ENCODE data around the gene HOXD11. TPM values are rescaled to one million over a fixed set of nuclear protein-coding genes. Genes with fewer than 3 reads are reported as not detected.

The HOXD11 gene
- total and polyA plus RNA-seq, 2 of the 13 experiments (the other 11 are each of a cell fraction or from before 2014, with no cell fraction given) = not detected

DNA sequence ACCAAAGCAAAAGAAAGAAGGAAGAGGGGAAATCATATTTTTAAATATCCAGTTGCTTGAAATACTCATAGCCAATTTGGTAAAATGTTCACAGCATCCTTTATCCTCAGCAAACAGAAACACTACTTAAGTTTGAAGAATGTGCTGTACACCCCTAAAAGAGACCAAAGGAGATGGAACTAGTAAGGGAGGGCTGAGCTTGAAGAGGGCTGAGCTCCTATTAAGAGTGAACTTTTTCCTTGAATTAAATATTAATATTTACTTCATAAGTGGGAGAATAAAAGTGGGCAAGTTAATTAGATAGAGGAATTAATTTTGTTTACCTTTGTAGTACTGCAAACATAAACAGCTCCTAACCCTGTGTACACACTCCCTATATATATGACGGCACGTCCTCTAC is 30.3 kb upstream of the HOXD11 start:
- ChIA-PET CTCF (ENCODE audit: low intra/inter-chr PET ratio, low total read pairs) (no interaction called here), POLR2A (no interaction called here)
- 25% methylated on average over 2 of the region's 2 CpGs for WGBS (ENCODE audit: low lambda C conversion rate)
- H3K4me2 ChIP-seq (ENCODE audit: low read depth, low read length) = no peak overlapping the region
- no peak overlapping the region for H3K27ac ChIP-seq (ENCODE audit: extremely low read length, insufficient read depth, low read length)
- no peaks in the 10 kb centered on the region for H3K36me3 ChIP-seq (replicated peaks in 1 of 2; ENCODE audit: control insufficient read depth in 1 of 2, insufficient read depth in 2 of 2, low read length in 2 of 2)
- no TSS peak for BruUV-seq (replicated peaks)
- H3K4me1 ChIP-seq (ENCODE audit: insufficient read depth, low read length) = no peaks in the 10 kb centered on the region
- H2AFZ ChIP-seq (ENCODE audit: low read length) = no peak overlapping the region
- in situ Hi-C loops (cut with HindIII; ENCODE audit: extremely low pct_ligation_motif_present, low pct_unique_long_range_greater_than_20kb) = no loop called here
- H3K9ac ChIP-seq (ENCODE audit: insufficient read depth, low read depth, low read length) = no peak overlapping the region
- peaks cover 6 to 73% of the 10 kb centered on the region in 2 experiments for H3K27me3 ChIP-seq (ENCODE audit: control insufficient read depth in 1 of 2, insufficient read depth in 2 of 2, low read length in 2 of 2)
- ATAC-seq (no peak), DNase-seq (ENCODE audit: low spot score) (no peak), FAIRE-seq (no peak)
- intact Hi-C loops (cut with micrococcal nuclease; ENCODE audit: unreplicated experiment) = no loop called here
- no peak overlapping the region for H3K4me3 ChIP-seq (replicated peaks in 1 of 3; ENCODE audit: insufficient read depth in 1 of 3, low read depth in 2 of 3, low read length in 3 of 3)
- no peaks in the 10 kb centered on the region for H3K9me3 ChIP-seq (ENCODE audit: low read length)
- H3K79me2 ChIP-seq (ENCODE audit: insufficient read depth, low read length) = no peaks in the 10 kb centered on the region
- TF ChIP-seq ZNF367 (CRISPR knock-in tag; IDR thresholded peaks at IDR 0.05; ENCODE audit: borderline replicate concordance) (no peak), ZNF607 (CRISPR knock-in tag; IDR thresholded peaks at IDR 0.05; ENCODE audit: borderline replicate concordance) (no peak), ZNF770 (CRISPR knock-in tag; IDR thresholded peaks at IDR 0.05) (no peak), ZNF839 (CRISPR knock-in tag; IDR thresholded peaks at IDR 0.05; ENCODE audit: borderline replicate concordance) (no peak), TEF (CRISPR knock-in tag; IDR thresholded peaks at IDR 0.05) (no peak), FOXC1 (CRISPR knock-in tag; IDR thresholded peaks at IDR 0.05; ENCODE audit: borderline replicate concordance) (no peak), DR1 (CRISPR knock-in tag; IDR thresholded peaks at IDR 0.05) (no peak), PPARG (CRISPR knock-in tag; conservative IDR thresholded peaks at IDR 0.05) (no peak)
- TF ChIP-seq, protein P1, sequence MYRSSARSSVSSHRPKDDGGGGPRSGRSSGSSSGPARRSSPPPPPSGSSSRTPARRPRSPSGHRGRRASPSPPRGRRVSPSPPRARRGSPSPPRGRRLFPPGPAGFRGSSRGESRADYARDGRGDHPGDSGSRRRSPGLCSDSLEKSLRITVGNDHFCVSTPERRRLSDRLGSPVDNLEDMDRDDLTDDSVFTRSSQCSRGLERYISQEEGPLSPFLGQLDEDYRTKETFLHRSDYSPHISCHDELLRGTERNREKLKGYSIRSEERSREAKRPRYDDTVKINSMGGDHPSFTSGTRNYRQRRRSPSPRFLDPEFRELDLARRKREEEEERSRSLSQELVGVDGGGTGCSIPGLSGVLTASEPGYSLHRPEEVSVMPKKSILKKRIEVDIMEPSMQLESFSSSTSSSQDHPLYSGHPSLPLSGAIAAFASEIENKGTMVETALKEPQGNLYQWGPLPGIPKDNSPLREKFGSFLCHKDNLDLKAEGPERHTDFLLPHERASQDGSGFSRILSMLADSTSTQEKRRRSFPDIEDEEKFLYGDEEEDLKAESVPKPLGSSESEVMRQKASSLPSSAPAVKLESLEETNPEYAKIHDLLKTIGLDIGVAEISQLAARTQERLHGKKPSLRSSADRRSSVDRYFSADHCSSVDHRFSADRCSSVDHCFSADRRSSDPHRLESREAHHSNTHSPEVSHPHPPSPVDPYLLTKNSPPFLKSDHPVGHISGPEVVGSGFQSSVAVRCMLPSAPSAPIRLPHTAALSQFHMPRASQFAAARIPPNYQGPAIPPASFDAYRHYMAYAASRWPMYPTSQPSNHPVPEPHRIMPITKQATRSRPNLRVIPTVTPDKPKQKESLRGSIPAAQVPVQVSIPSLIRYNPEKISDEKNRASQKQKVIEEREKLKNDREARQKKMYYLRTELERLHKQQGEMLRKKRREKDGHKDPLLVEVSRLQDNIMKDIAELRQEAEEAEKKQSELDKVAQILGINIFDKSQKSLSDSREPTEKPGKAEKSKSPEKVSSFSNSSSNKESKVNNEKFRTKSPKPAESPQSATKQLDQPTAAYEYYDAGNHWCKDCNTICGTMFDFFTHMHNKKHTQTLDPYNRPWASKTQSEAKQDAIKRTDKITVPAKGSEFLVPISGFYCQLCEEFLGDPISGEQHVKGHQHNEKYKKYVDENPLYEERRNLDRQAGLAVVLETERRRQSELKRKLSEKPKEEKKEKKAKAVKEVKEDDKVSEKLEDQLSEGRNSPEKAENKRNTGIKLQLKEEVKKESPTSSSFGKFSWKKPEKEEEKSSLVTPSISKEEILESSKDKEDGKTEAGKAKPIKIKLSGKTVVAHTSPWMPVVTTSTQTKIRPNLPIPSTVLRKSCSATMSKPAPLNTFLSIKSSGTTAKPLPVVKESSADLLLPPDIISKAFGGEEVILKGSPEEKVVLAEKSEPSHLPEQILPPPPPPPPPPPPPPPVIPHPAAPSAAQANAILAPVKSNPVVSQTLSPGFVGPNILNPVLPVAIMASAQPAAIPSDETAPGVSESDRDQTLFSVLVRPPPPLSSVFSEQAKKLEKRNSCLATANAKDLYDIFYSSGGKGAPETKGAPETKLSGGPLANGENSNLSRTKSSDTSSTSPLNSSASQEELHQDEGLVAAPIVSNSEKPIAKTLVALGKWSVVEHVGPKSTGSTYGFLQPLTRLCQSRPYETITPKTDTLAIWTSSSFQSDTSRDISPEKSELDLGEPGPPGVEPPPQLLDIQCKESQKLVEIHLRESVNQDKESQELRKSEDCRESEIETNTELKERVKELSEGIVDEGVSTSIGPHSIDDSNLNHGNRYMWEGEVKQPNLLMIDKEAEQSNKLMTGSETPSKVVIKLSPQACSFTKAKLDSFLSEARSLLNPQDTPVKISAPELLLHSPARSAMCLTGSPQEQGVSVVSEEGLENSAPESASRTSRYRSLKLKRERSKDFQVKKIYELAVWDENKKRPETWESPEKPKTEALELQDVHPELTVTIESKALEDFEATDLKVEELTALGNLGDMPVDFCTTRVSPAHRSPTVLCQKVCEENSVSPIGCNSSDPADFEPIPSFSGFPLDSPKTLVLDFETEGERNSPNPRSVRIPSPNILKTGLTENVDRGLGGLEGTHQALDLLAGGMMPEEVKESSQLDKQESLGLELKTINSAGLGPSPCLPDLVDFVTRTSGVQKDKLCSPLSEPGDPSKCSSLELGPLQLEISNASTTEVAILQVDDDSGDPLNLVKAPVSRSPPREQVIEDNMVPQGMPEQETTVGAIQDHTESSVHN (CRISPR knock-in tag; IDR thresholded peaks at IDR 0.05) = no peak
- H4K20me1 ChIP-seq (ENCODE audit: insufficient read depth, low read length) = no peaks in the 10 kb centered on the region
